B cell (primary cell): ENCODE results near the gene OR13C8. TPM values are rescaled to one million over a fixed set of nuclear protein-coding genes. Genes with fewer than 3 reads are reported as not detected.

Experiments
- ATAC-seq: fragments of 200-7000 bp; cut with Tn5 transposase; one replicate; pipeline ENCODE4 v1.10.0; 2021; ENCODE audit warnings: low read depth, mild to moderate bottlenecking, moderate number of reproducible peaks, moderate library complexity
- CTCF ChIA-PET: fragments of 350-600 bp; sonication (Branson Sonifier 250); formaldehyde crosslinking; loops from one replicate; lab custom pipeline; 2021; ENCODE audit warnings: antibody characterized with exemption, inconsistent platforms; lab: Charles Lee
- POLR2A ChIA-PET: fragments of 350-600 bp; sonication (Branson Sonifier 250); formaldehyde crosslinking; loops from one replicate; lab custom pipeline; 2021; ENCODE audit warnings: antibody characterized with exemption; lab: Charles Lee
- DNase-seq: peaks from one replicate; pipeline ENCODE4 v3.0.0; 2013
- H2AFZ ChIP-seq: 2 replicates; pipeline ENCODE4 v1.6.1; 2012; ENCODE audit warnings: mild to moderate bottlenecking, low read depth, low read length; ENCODE audit not compliant: insufficient read depth, poor library complexity, severe bottlenecking
- H3K27ac ChIP-seq, 2 donors: 1 replicate in 1 of 2; 2 replicates in 1 of 2; pipeline ENCODE4 v1.5.1; 2012 to 2013; ENCODE audit warnings: low read length in 2 of 2, mild to moderate bottlenecking in 2 of 2, moderate library complexity in 1 of 2
- H3K27me3 ChIP-seq, 4 experiments: fragments of 200-600 bp in 1 of 4; sonication (generic) in 1 of 4; replicated peaks in 1 of 4; 1 replicate in 2 of 4; 2 replicates in 2 of 4; pipeline versions ENCODE4 v1.6.1 to v1.7.0; 2013 to 2016; ENCODE audit warnings: low read length in 3 of 4, mild to moderate bottlenecking in 2 of 4, mixed read lengths in 1 of 4, moderate library complexity in 1 of 4; ENCODE audit not compliant: insufficient read depth in 4 of 4, control insufficient read depth in 3 of 4; ENCODE audit errors: control extremely low read depth in 1 of 4
- H3K36me3 ChIP-seq, 2 experiments: replicated peaks in 1 of 2; 1 replicate in 1 of 2; 2 replicates in 1 of 2; pipeline versions ENCODE4 v1.6.1 to v1.7.1; 2013; ENCODE audit warnings: low read length in 1 of 2; ENCODE audit not compliant: insufficient read depth in 2 of 2, control insufficient read depth in 1 of 2; ENCODE audit errors: control extremely low read depth in 1 of 2, extremely low read depth in 1 of 2
- H3K4me1 ChIP-seq, 2 donors: fragments of 200-600 bp in 1 of 2; sonication (generic) in 1 of 2; 1 replicate in 1 of 2; 2 replicates in 1 of 2; pipeline versions ENCODE4 v1.5.1 to v1.6.1; 2013 to 2017; ENCODE audit warnings: low read length in 2 of 2; ENCODE audit not compliant: control insufficient read depth in 2 of 2, insufficient read depth in 2 of 2
- H3K4me2 ChIP-seq: replicated peaks from 2 replicates; pipeline ENCODE3; 2012; ENCODE audit warnings: mild to moderate bottlenecking, low read depth, low read length; ENCODE audit not compliant: poor library complexity, severe bottlenecking
- H3K4me3 ChIP-seq, 5 experiments: fragments of 200-600 bp in 1 of 5; sonication (generic) in 1 of 5; 1 replicate in 3 of 5; 2 replicates in 2 of 5; pipeline versions ENCODE4 v1.5.1 to v1.7.0; 2011 to 2016; ENCODE audit warnings: low read length in 4 of 5, mild to moderate bottlenecking in 4 of 5, low read depth in 2 of 5, control low read depth in 1 of 5, moderate library complexity in 1 of 5; ENCODE audit not compliant: insufficient read depth in 1 of 5; ENCODE audit errors: control extremely low read depth in 1 of 5, extremely low read depth in 1 of 5
- H3K79me2 ChIP-seq: fragments of 200-600 bp; sonication (generic); one replicate; pipeline ENCODE4 v1.6.0; 2016; ENCODE audit warnings: low read length; ENCODE audit not compliant: control insufficient read depth, insufficient read depth
- H3K9ac ChIP-seq: fragments of 200-600 bp; sonication (generic); 2 replicates; pipeline ENCODE4 v1.6.1; 2017; ENCODE audit warnings: mild to moderate bottlenecking, low read length, moderate library complexity
- H3K9me3 ChIP-seq, 3 donors: one replicate each; pipeline versions ENCODE4 v1.6.1 to v1.7.1; 2013; ENCODE audit warnings: low read length in 2 of 3; ENCODE audit not compliant: control insufficient read depth in 2 of 3, insufficient read depth in 1 of 3; ENCODE audit errors: control extremely low read depth in 1 of 3
- H4K20me1 ChIP-seq: 2 replicates; pipeline ENCODE4 v1.6.0; 2012; ENCODE audit warnings: mild to moderate bottlenecking, low read length; ENCODE audit not compliant: insufficient read depth, control insufficient read depth, poor library complexity, severe bottlenecking
- H3K27ac Mint-ChIP-seq: one replicate; pipeline ENCODE4 v1.8.0; 2021; ENCODE audit warnings: mixed read lengths
- H3K27me3 Mint-ChIP-seq: one replicate; pipeline ENCODE4 v1.8.0; 2021; ENCODE audit warnings: mixed read lengths
- H3K4me1 Mint-ChIP-seq: one replicate; pipeline ENCODE4 v1.8.0; 2021; ENCODE audit warnings: mixed read lengths
- H3K4me3 Mint-ChIP-seq: one replicate; pipeline ENCODE4 v1.8.0; 2021; ENCODE audit warnings: mixed read lengths
- H3K9me3 Mint-ChIP-seq: one replicate; pipeline ENCODE4 v1.8.0; 2022; ENCODE audit warnings: mixed read lengths; ENCODE audit not compliant: insufficient read depth
- EZH2 ChIP-seq: IDR thresholded peaks from 2 replicates; pipeline ENCODE4 v1.6.1; 2012; ENCODE audit warnings: borderline replicate concordance, low read depth, mild to moderate bottlenecking, moderate library complexity, low read length; ENCODE audit not compliant: insufficient read depth, poor library complexity, severe bottlenecking
- WGBS: methylation state at CpG from one replicate; pipeline ENCODE4 v1.1.5; 2013; ENCODE audit warnings: missing lambda C conversion rate; ENCODE audit not compliant: insufficient coverage; 5-methylcytosine and 5-hydroxymethylcytosine counted together
- intact Hi-C: fragments of 100-400 bp; cut with micrococcal nuclease; formaldehyde crosslinking; loops from one replicate; pipeline ENCODE4 v1.10.0; 2022
- polyA plus RNA-seq: library from polyadenylated mRNA; depleted of rRNA; stranded (reverse); fragments of >200 nt; gene quantifications from 2 replicates; pipeline ENCODE4 v1.2.3, GENCODE V29; 2012
- total RNA-seq, 2 donors: library from RNA; stranded (reverse); fragments of 120-200 nt in 1 of 2; gene quantifications; 1 replicate in 1 of 2; 2 replicates in 1 of 2; pipeline versions ENCODE4 v1.2.3 to v1.2.4, GENCODE V29; 2013 to 2022
- TF ChIP-seq, protein P1 (sequence below): fragments of 200-600 bp; IDR thresholded peaks from one replicate; pipeline ENCODE4 v1.8.0; 2022; ENCODE audit warnings: antibody characterized with exemption, mild to moderate bottlenecking

OR13C8 gene
- total and polyA plus RNA-seq, 2 donors (not counting 1 experiment from before 2014, with no cell fraction given), result not detected

GRCh38 chr9:104527109-104527508, 41.9 kb upstream of the OR13C8 start, which contains the start of gene OR13C4:
Gene OR13C4 (minus strand): TSS chr9:104527209. CDS start chr9:104527209, 0 bp downstream.
- no peaks in the 10 kb centered on the region for H3K4me1 Mint-ChIP-seq
- H3K27me3 Mint-ChIP-seq, result no peaks in the 10 kb centered on the region
- peaks cover 0 to 8% (median 0%) of the 10 kb centered on the region in 3 donors for H3K9me3 ChIP-seq
- peaks cover 2% of the 10 kb centered on the region for H3K9me3 Mint-ChIP-seq
- H3K27me3 ChIP-seq, result no peaks in the 10 kb centered on the region
- H3K79me2 ChIP-seq, result no peaks in the 10 kb centered on the region
- ChIA-PET CTCF (no interaction called here), POLR2A (no interaction called here)
- H3K4me3 Mint-ChIP-seq, result no peak within 1 kb of the TSS
- no peak within 1 kb of the TSS for H3K4me2 ChIP-seq
- no peak within 1 kb of the TSS for H2AFZ ChIP-seq
- DNase-seq (no peak), ATAC-seq (no peak)
- no peak within 1 kb of the TSS for H3K27ac ChIP-seq
- H3K4me3 ChIP-seq, result no peak within 1 kb of the TSS
- H3K4me1 ChIP-seq, result no peaks in the 10 kb centered on the region
- TF ChIP-seq EZH2, result no peak
- TF ChIP-seq, protein P1, sequence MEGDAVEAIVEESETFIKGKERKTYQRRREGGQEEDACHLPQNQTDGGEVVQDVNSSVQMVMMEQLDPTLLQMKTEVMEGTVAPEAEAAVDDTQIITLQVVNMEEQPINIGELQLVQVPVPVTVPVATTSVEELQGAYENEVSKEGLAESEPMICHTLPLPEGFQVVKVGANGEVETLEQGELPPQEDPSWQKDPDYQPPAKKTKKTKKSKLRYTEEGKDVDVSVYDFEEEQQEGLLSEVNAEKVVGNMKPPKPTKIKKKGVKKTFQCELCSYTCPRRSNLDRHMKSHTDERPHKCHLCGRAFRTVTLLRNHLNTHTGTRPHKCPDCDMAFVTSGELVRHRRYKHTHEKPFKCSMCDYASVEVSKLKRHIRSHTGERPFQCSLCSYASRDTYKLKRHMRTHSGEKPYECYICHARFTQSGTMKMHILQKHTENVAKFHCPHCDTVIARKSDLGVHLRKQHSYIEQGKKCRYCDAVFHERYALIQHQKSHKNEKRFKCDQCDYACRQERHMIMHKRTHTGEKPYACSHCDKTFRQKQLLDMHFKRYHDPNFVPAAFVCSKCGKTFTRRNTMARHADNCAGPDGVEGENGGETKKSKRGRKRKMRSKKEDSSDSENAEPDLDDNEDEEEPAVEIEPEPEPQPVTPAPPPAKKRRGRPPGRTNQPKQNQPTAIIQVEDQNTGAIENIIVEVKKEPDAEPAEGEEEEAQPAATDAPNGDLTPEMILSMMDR, result no peak
- no peak within 1 kb of the TSS for H3K27ac Mint-ChIP-seq
- no peak within 1 kb of the TSS for H3K9ac ChIP-seq
- intact Hi-C loops, result no loop called here
- no peaks in the 10 kb centered on the region for H4K20me1 ChIP-seq
- H3K36me3 ChIP-seq, result no peaks in the 10 kb centered on the region

DNA sequence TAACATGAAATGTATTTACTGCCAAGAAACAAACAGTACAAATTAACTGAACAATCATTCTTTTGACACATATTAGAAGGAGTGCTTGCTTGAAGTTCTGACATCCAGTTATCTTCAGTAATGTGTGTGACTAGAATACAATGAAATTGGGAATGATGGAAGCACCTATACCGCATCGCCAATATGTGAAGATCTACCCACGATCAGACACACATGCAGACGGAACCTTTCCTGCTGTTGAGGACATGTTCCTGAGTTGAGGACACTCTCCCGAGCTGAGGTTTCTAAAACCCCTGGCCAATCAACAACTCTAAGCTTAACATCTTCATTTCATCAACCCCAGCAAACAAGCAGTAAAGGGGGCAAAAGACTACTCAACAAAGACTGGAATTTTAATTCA, 32.2 kb upstream of the OR13C8 start, which contains the start of gene OR13C3:
Gene OR13C3 (minus strand): TSS at position 101 of the 400 bp plus-strand sequence. CDS start 133 bp downstream, outside the sequence.
- Mint-ChIP-seq H3K4me1 (no peaks in the 10 kb centered on the region), H3K27ac (no peak within 1 kb of the TSS), H3K4me3 (no peak within 1 kb of the TSS), H3K27me3 (no peaks in the 10 kb centered on the region), H3K9me3 (no peaks in the 10 kb centered on the region)
- Histone ChIP-seq H3K4me2 (no peak within 1 kb of the TSS), H3K79me2 (no peaks in the 10 kb centered on the region), H3K36me3 (no peaks in the 10 kb centered on the region), H3K9me3 (no peaks in the 10 kb centered on the region), H3K9ac (no peak within 1 kb of the TSS), H4K20me1 (no peaks in the 10 kb centered on the region), H3K4me3 (no peak within 1 kb of the TSS), H3K4me1 (no peaks in the 10 kb centered on the region), H3K27ac (no peak within 1 kb of the TSS), H2AFZ (no peak within 1 kb of the TSS), H3K27me3 (no peaks in the 10 kb centered on the region)
- ATAC-seq, result no peak
- WGBS, result 97% methylated on average over 5 of the region's 5 CpGs
- intact Hi-C loops, result no loop called here
- DNase-seq, result no peak
- CTCF ChIA-PET, result no interaction called here
- POLR2A ChIA-PET, result no interaction called here
- TF ChIP-seq EZH2, result no peak
- TF ChIP-seq, protein P1, result no peak
